HepG2 (cell line): ENCODE results near the gene DNTTIP2. TPM values are rescaled to one million over a fixed set of nuclear protein-coding genes. Genes with fewer than 3 reads are reported as not detected.

ENCODE experiments used
- ASH2L ChIP-seq: fragments of 300-600, 200-600 bp; sonication (generic); IDR thresholded peaks from 2 replicates; pipeline ENCODE4 v1.7.0; 2017; ENCODE audit warnings: low read depth, mild to moderate bottlenecking, moderate library complexity, mixed read lengths, low read length; ENCODE audit not compliant: insufficient read length
- HIC2 ChIP-seq: sonication (generic); formaldehyde crosslinking; IDR thresholded peaks from 2 replicates; pipeline ENCODE4 v1.9.0; 2022; ENCODE audit warnings: low read depth, missing genetic modification reagents
- HMGXB3 ChIP-seq: sonication (generic); formaldehyde crosslinking; IDR thresholded peaks from 2 replicates; pipeline ENCODE4 v1.4.0; 2020; ENCODE audit warnings: missing genetic modification reagents, borderline replicate concordance
- NFE2 ChIP-seq: sonication (generic); formaldehyde crosslinking; IDR thresholded peaks from 2 replicates; pipeline ENCODE4 v1.4.0; 2020; ENCODE audit warnings: missing genetic modification reagents
- ONECUT2 ChIP-seq: sonication (generic); formaldehyde crosslinking; IDR thresholded peaks from 2 replicates; pipeline ENCODE4 v1.4.0; 2020; ENCODE audit warnings: missing genetic modification reagents
- POGK ChIP-seq: sonication (generic); formaldehyde crosslinking; conservative IDR thresholded peaks from 2 replicates; pipeline ENCODE4 v1.8.0; 2022; ENCODE audit warnings: mild to moderate bottlenecking, moderate library complexity, missing genetic modification reagents
- POGZ ChIP-seq: sonication (generic); formaldehyde crosslinking; IDR thresholded peaks from 2 replicates; pipeline ENCODE4 v1.4.0; 2020; ENCODE audit warnings: mild to moderate bottlenecking, missing genetic modification reagents
- RFX5 ChIP-seq: IDR thresholded peaks from 2 replicates; pipeline ENCODE4 v1.6.1; 2011; ENCODE audit warnings: low read depth, low read length, improper control_type of control experiment
- STAG1 ChIP-seq: sonication (generic); formaldehyde crosslinking; IDR thresholded peaks from 2 replicates; pipeline ENCODE4 v1.4.0; 2020; ENCODE audit warnings: missing genetic modification reagents
- ZMYM2 ChIP-seq: sonication (generic); formaldehyde crosslinking; IDR thresholded peaks from 2 replicates; pipeline ENCODE4 v1.8.0; 2022; ENCODE audit warnings: mild to moderate bottlenecking, missing genetic modification reagents
- ZNF263 ChIP-seq: sonication (generic); formaldehyde crosslinking; IDR thresholded peaks from 2 replicates; pipeline ENCODE4 v1.4.0; 2020; ENCODE audit warnings: missing genetic modification reagents
- ZNF644 ChIP-seq: IDR thresholded peaks from 2 replicates; pipeline ENCODE4 v1.6.1; 2016; ENCODE audit warnings: low read depth
- ZNF776 ChIP-seq: sonication (generic); formaldehyde crosslinking; IDR thresholded peaks from 2 replicates; pipeline ENCODE4 v1.4.0; 2020; ENCODE audit warnings: mild to moderate bottlenecking, missing genetic modification reagents
- polyA plus RNA-seq, 8 experiments: library from polyadenylated mRNA; depleted of rRNA in 3 of 8; stranded (reverse) in 7 of 8; unstranded in 1 of 8; fragments of >200 nt; fragmentation: Illumina TruSeq in 4 of 8; extraction: Trizol in 4 of 8; gene quantifications; 2 replicates each; pipeline versions ENCODE4 v1.2.1 to v1.2.3, GENCODE V29; 2011 to 2016; ENCODE audit warnings: low read depth in 4 of 8, missing spikeins in 1 of 8, mixed read lengths in 1 of 8; ENCODE audit not compliant: insufficient read depth in 1 of 8
- total RNA-seq, 5 experiments: library from RNA; depleted of rRNA; stranded (reverse); fragments of >200 nt; fragmentation: Illumina TruSeq; extraction: Trizol; gene quantifications; 2 replicates each; pipeline ENCODE4 v1.2.3, GENCODE V29; 2016; ENCODE audit warnings: low read depth in 1 of 5
- TF ChIP-seq, protein P1 (sequence below): sonication (generic); formaldehyde crosslinking; IDR thresholded peaks from 2 replicates; pipeline ENCODE4 v1.4.0; 2020; ENCODE audit warnings: missing genetic modification reagents, low read depth, mild to moderate bottlenecking, borderline replicate concordance
- TF ChIP-seq, protein P2 (sequence below): sonication (generic); formaldehyde crosslinking; conservative IDR thresholded peaks from 2 replicates; pipeline ENCODE4 v1.4.0; 2020; ENCODE audit warnings: missing genetic modification reagents
- TF ChIP-seq, protein P3 (sequence below): sonication (generic); formaldehyde crosslinking; IDR thresholded peaks from 2 replicates; pipeline ENCODE4 v1.5.1; 2020; ENCODE audit warnings: missing genetic modification reagents, mild to moderate bottlenecking, borderline replicate concordance

The DNTTIP2 gene
- total and polyA plus RNA-seq, 2 of the 13 experiments (the other 11 are each of a cell fraction or from before 2014, with no cell fraction given), result 11.4 to 63.3 TPM

- TF ChIP-seq POGK (CRISPR knock-in tag) (peak; percentile 80; the same call in 1 of the 2 replicates), ZNF263 (no peak), ZNF644 (CRISPR knock-in tag) (no peak), NFE2 (peak; percentile 49; the same call in 1 of the 2 replicates), HMGXB3 (CRISPR knock-in tag) (no peak), ONECUT2 (CRISPR knock-in tag) (no peak), POGZ (CRISPR knock-in tag) (peak; percentile 82), STAG1 (CRISPR knock-in tag) (peak; percentile 57), ZNF776 (CRISPR knock-in tag) (peak; percentile 49; the same call in 1 of the 2 replicates), ZMYM2 (0 out of 2 replicates have a peak, but pooled peaks have one; percentile 29), RFX5 (no peak), ASH2L (peak; percentile 74), HIC2 (CRISPR knock-in tag) (no peak)
- TF ChIP-seq, protein P1, sequence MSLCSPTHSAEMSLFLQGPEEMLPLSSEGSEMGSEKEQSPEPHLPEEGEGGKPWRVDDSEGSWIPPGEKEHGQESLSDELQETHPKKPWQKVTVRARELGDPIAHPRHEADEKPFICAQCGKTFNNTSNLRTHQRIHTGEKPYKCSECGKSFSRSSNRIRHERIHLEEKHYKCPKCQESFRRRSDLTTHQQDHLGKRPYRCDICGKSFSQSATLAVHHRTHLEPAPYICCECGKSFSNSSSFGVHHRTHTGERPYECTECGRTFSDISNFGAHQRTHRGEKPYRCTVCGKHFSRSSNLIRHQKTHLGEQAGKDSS (CRISPR knock-in tag), result 0 out of 2 replicates have a peak, but pooled peaks have one; percentile 34
- TF ChIP-seq, protein P2, sequence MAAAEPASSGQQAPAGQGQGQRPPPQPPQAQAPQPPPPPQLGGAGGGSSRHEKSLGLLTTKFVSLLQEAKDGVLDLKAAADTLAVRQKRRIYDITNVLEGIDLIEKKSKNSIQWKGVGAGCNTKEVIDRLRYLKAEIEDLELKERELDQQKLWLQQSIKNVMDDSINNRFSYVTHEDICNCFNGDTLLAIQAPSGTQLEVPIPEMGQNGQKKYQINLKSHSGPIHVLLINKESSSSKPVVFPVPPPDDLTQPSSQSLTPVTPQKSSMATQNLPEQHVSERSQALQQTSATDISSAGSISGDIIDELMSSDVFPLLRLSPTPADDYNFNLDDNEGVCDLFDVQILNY, result peak; percentile 76
- TF ChIP-seq, protein P3, sequence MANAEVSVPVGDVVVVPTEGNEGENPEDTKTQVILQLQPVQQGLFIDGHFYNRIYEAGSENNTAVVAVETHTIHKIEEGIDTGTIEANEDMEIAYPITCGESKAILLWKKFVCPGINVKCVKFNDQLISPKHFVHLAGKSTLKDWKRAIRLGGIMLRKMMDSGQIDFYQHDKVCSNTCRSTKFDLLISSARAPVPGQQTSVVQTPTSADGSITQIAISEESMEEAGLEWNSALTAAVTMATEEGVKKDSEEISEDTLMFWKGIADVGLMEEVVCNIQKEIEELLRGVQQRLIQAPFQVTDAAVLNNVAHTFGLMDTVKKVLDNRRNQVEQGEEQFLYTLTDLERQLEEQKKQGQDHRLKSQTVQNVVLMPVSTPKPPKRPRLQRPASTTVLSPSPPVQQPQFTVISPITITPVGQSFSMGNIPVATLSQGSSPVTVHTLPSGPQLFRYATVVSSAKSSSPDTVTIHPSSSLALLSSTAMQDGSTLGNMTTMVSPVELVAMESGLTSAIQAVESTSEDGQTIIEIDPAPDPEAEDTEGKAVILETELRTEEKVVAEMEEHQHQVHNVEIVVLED (CRISPR knock-in tag), result peak; percentile 66
These were observed 30.4 kb upstream of the DNTTIP2 start, which contains the start of gene GCLM (continued) for GRCh38 chr1:93909146-93910050.
